IMR-90 (cell line): ENCODE data around the gene ZNF574. TPM values are rescaled to one million over a fixed set of nuclear protein-coding genes. Genes with fewer than 3 reads are reported as not detected.
"Not testable (repeated sequence)": the region's sequence is repeated elsewhere in the genome, so short reads cannot be mapped to it uniquely, and the experiment has no call there.

Source experiments
- ATAC-seq: fragments of 200-7000 bp; cut with Tn5 transposase; 2 replicates; pipeline ENCODE4 v1.9.1; 2020; ENCODE audit warnings: low read depth, mild to moderate bottlenecking, moderate library complexity
- BruUV-seq: library from RNA; stranded (reverse); fragments of 400-500 nt; replicated peaks from 2 replicates; lab custom pipeline; 2021; lab: Mats Ljungman, UMichigan
- CTCF ChIA-PET: fragments of 300-600 bp; formaldehyde crosslinking; extraction: SDS; loops from one replicate; lab custom pipeline; 2021; ENCODE audit warnings: antibody characterized with exemption; lab: Yijun Ruan, JAX
- POLR2A ChIA-PET: fragments of 300-600 bp; sonication (Branson Sonifier 250); formaldehyde crosslinking; loops from one replicate; lab custom pipeline; 2022; ENCODE audit warnings: antibody characterized with exemption; ENCODE audit not compliant: unreplicated experiment; lab: Charles Lee
- DNase-seq: peaks from one replicate; pipeline ENCODE4 v3.0.0; 2013
- H2AFZ ChIP-seq: replicated peaks from 2 replicates; pipeline ENCODE3; 2013; ENCODE audit warnings: low read length, mild to moderate bottlenecking; ENCODE audit not compliant: poor library complexity
- H2AK5ac ChIP-seq: 2 replicates; pipeline ENCODE4 v1.6.1; 2013; ENCODE audit warnings: low read depth, low read length, inconsistent platforms
- H2AK9ac ChIP-seq: replicated peaks from 2 replicates; pipeline ENCODE3; 2013; ENCODE audit warnings: mild to moderate bottlenecking, low read depth, low read length, moderate library complexity; ENCODE audit not compliant: poor library complexity
- H2BK120ac ChIP-seq: 2 replicates; pipeline ENCODE4 v1.6.1; 2013; ENCODE audit warnings: low read depth, low read length, inconsistent platforms
- H2BK15ac ChIP-seq: 3 replicates; pipeline ENCODE4 v1.6.1; 2013; ENCODE audit warnings: low read depth, low read length, inconsistent platforms
- H2BK20ac ChIP-seq: 2 replicates; pipeline ENCODE4 v1.6.1; 2013; ENCODE audit warnings: low read depth, mild to moderate bottlenecking, inconsistent platforms, low read length, moderate library complexity
- H2BK5ac ChIP-seq: 2 replicates; pipeline ENCODE4 v1.6.1; 2013; ENCODE audit warnings: mild to moderate bottlenecking, low read depth, low read length, inconsistent platforms; ENCODE audit not compliant: poor library complexity, severe bottlenecking
- H3K14ac ChIP-seq: replicated peaks from 2 replicates; pipeline ENCODE4 v1.6.1; 2013; ENCODE audit warnings: low read depth, low read length, inconsistent platforms
- H3K18ac ChIP-seq: 2 replicates; pipeline ENCODE4 v1.6.1; 2013; ENCODE audit warnings: low read depth, low read length, control low read depth
- H3K23ac ChIP-seq: 2 replicates; pipeline ENCODE4 v1.6.1; 2013; ENCODE audit warnings: low read depth, low read length, inconsistent platforms
- H3K27ac ChIP-seq: 2 replicates; pipeline ENCODE4 v1.5.1; 2013; ENCODE audit warnings: mild to moderate bottlenecking, control low read depth, low read length; ENCODE audit not compliant: insufficient read depth
- H3K27me3 ChIP-seq: 2 replicates; pipeline ENCODE4 v1.6.1; 2013; ENCODE audit warnings: low read length; ENCODE audit not compliant: control insufficient read depth, insufficient read depth
- H3K36me3 ChIP-seq: 2 replicates; pipeline ENCODE4 v1.6.1; 2013; ENCODE audit warnings: low read length, mixed read lengths; ENCODE audit not compliant: control insufficient read depth, insufficient read depth
- H3K4ac ChIP-seq: 2 replicates; pipeline ENCODE4 v1.6.1; 2013; ENCODE audit warnings: low read depth, low read length, inconsistent platforms
- H3K4me1 ChIP-seq: 2 replicates; pipeline ENCODE4 v1.6.1; 2013; ENCODE audit warnings: low read length, mixed read lengths; ENCODE audit not compliant: control insufficient read depth, insufficient read depth
- H3K4me2 ChIP-seq: 2 replicates; pipeline ENCODE4 v1.6.1; 2013; ENCODE audit warnings: low read depth, mild to moderate bottlenecking, control low read depth, low read length, moderate library complexity
- H3K4me3 ChIP-seq: 2 replicates; pipeline ENCODE4 v1.5.1; 2013; ENCODE audit warnings: low read depth, mild to moderate bottlenecking, control low read depth, low read length, moderate library complexity; ENCODE audit not compliant: insufficient read depth
- H3K56ac ChIP-seq: 2 replicates; pipeline ENCODE4 v1.6.1; 2013; ENCODE audit warnings: low read length, inconsistent platforms; ENCODE audit not compliant: insufficient read depth; ENCODE audit errors: extremely low read depth
- H3K79me1 ChIP-seq, 2 experiments: 2 replicates each; pipeline ENCODE4 v1.6.1; 2013; ENCODE audit warnings: low read length in 2 of 2, inconsistent platforms in 1 of 2, low read depth in 1 of 2
- H3K9ac ChIP-seq: 2 replicates; pipeline ENCODE4 v1.6.1; 2013; ENCODE audit warnings: low read depth, low read length, control low read depth
- H3K9me1 ChIP-seq: 2 replicates; pipeline ENCODE4 v1.6.1; 2013; ENCODE audit warnings: low read length, inconsistent platforms; ENCODE audit not compliant: insufficient read depth
- H3K9me3 ChIP-seq: 2 replicates; pipeline ENCODE4 v1.6.1; 2013; ENCODE audit warnings: low read length; ENCODE audit not compliant: control insufficient read depth, insufficient read depth
- H4K20me1 ChIP-seq: 2 replicates; pipeline ENCODE4 v1.6.1; 2013; ENCODE audit warnings: low read length, inconsistent platforms; ENCODE audit not compliant: insufficient read depth
- H4K5ac ChIP-seq: 2 replicates; pipeline ENCODE4 v1.6.1; 2013; ENCODE audit warnings: mild to moderate bottlenecking, low read depth, low read length, control low read depth
- H4K8ac ChIP-seq, 2 experiments: 2 replicates each; pipeline ENCODE4 v1.6.1; 2013; ENCODE audit warnings: low read depth in 2 of 2, low read length in 2 of 2, control low read depth in 1 of 2, inconsistent platforms in 1 of 2
- H4K91ac ChIP-seq: 2 replicates; pipeline ENCODE4 v1.6.1; 2013; ENCODE audit warnings: low read depth, low read length, inconsistent platforms; ENCODE audit not compliant: insufficient read depth
- CTCF ChIP-seq: conservative IDR thresholded peaks from 2 replicates; pipeline ENCODE4 v1.5.1; 2012; ENCODE audit warnings: mild to moderate bottlenecking, low read depth, low read length, improper control_type of control experiment
- MAZ ChIP-seq: IDR thresholded peaks from 2 replicates; pipeline ENCODE4 v1.6.1; 2012; ENCODE audit warnings: low read depth, mild to moderate bottlenecking, low read length, improper control_type of control experiment, moderate library complexity, borderline replicate concordance
- RAD21 ChIP-seq: IDR thresholded peaks from 2 replicates; pipeline ENCODE4 v1.6.1; 2012; ENCODE audit warnings: low read length, improper control_type of control experiment
- SMC3 ChIP-seq: fragments of 150-350 bp; IDR thresholded peaks from 2 replicates; pipeline ENCODE4 v1.6.1; 2016; ENCODE audit warnings: low read depth, mild to moderate bottlenecking, antibody characterized with exemption, low read length, moderate library complexity
- WGBS, 2 experiments: methylation state at CpG; one replicate each; pipeline versions ENCODE4 v1.1.5 to v1.1.7; 2013; ENCODE audit warnings: missing lambda C conversion rate in 2 of 2; ENCODE audit not compliant: insufficient read length in 1 of 2; ENCODE audit errors: extremely low coverage in 2 of 2; 5-methylcytosine and 5-hydroxymethylcytosine counted together
- dilution Hi-C: fragments of 300-500 bp; cut with HindIII; formaldehyde crosslinking; loops from one replicate; pipeline ENCODE4 v1.14.3; 2018; ENCODE audit warnings: low sequenced_read_pairs; ENCODE audit not compliant: unreplicated experiment
- in situ Hi-C: fragments of 300-500 bp; cut with MboI; formaldehyde crosslinking; loops from 3 replicates; pipeline ENCODE4 v1.14.3; 2019; ENCODE audit warnings: low sequenced_read_pairs, inconsistent platforms, mixed read lengths
- intact Hi-C: fragments of 100-400 bp; cut with micrococcal nuclease; formaldehyde crosslinking; loops from 2 replicates; pipeline ENCODE4 v1.10.0; 2022
- polyA plus RNA-seq, 3 experiments: library from polyadenylated mRNA; depleted of rRNA; stranded (reverse); fragments of >200 nt; gene quantifications; 2 replicates each; pipeline ENCODE4 v1.2.3, GENCODE V29; 2012; ENCODE audit warnings: low replicate concordance in 1 of 3
- total RNA-seq: library from RNA; depleted of rRNA; stranded (reverse); fragments of >200 nt; gene quantifications from 2 replicates; pipeline ENCODE4 v1.2.3, GENCODE V29; 2012

ZNF574 gene
- total and polyA plus RNA-seq, 2 of the 4 experiments (the other 2 are of a cell fraction): 8.1 to 14.1 TPM

GRCh38 chr19:42034640-42035391 is 41.1 kb upstream of the ZNF574 start:
- H4K20me1 ChIP-seq, H3K56ac ChIP-seq, H2BK120ac ChIP-seq, H2BK5ac ChIP-seq, H2AK9ac ChIP-seq, H3K9me1 ChIP-seq, H4K91ac ChIP-seq, H3K9me3 ChIP-seq, H4K5ac ChIP-seq, H3K14ac ChIP-seq, H3K4me2 ChIP-seq, H3K4me3 ChIP-seq, H3K79me1 ChIP-seq, dilution Hi-C loops, H4K8ac ChIP-seq, H3K27ac ChIP-seq, H2AK5ac ChIP-seq, H3K4ac ChIP-seq, H2BK15ac ChIP-seq, in situ Hi-C loops, H2BK20ac ChIP-seq, H3K23ac ChIP-seq, H3K9ac ChIP-seq, POLR2A ChIA-PET, H3K18ac ChIP-seq, H3K4me1 ChIP-seq, H3K36me3 ChIP-seq, BruUV-seq: not testable (repeated sequence)
- DNase-seq: peak; percentile 67
- intact Hi-C loops: loop anchor here (1.0 to 10.0 kb wide), 3 partner anchors 37 to 150 kb away; partner anchors contain the start of genes ARHGEF1 and RABAC1
- peak; percentile 98 for ATAC-seq
- Histone ChIP-seq H2AFZ (peak overlapping the region; percentile 68), H3K27me3 (peaks cover 18% of the 10 kb centered on the region)
- CTCF ChIA-PET: interaction anchor here (0.5 to 1.7 kb wide), 20 partner anchors 8 to 282 kb away, joined by 3 to 9 read pairs (median 4); partner anchors contain the start of gene RABAC1
- TF ChIP-seq RAD21 (peak; percentile 79), SMC3 (peak; percentile 61), MAZ (peak; percentile 79; the same call in 1 of the 2 replicates), CTCF (peak; percentile 79)
- no CpG with 5 or more reads among the region's 17 CpGs for WGBS, 2 experiments
